CD14-positive monocyte (primary cell): ENCODE data around the gene DES. TPM values are rescaled to one million over a fixed set of nuclear protein-coding genes. Genes with fewer than 3 reads are reported as not detected.

Experiments
- DNase-seq, 3 donors: peaks; one replicate each; pipeline ENCODE4 v3.0.0-alpha.2; 2011 to 2022
- H2AFZ ChIP-seq: 2 replicates; pipeline ENCODE4 v1.6.0; 2012; ENCODE audit warnings: mild to moderate bottlenecking, low read depth, low read length, inconsistent platforms; ENCODE audit not compliant: insufficient read depth, poor library complexity, severe bottlenecking
- H3K27ac ChIP-seq, 2 donors: 1 replicate in 1 of 2; 2 replicates in 1 of 2; pipeline ENCODE4 v1.5.1; 2012 to 2013; ENCODE audit warnings: low read length in 2 of 2, control low read depth in 1 of 2, inconsistent platforms in 1 of 2, low read depth in 1 of 2, mild to moderate bottlenecking in 1 of 2
- H3K27me3 ChIP-seq, 2 donors: one replicate each; pipeline versions ENCODE4 v1.6.0 to v1.6.1; 2011 to 2013; ENCODE audit warnings: low read length in 2 of 2; ENCODE audit not compliant: control insufficient read depth in 2 of 2, insufficient read depth in 2 of 2
- H3K36me3 ChIP-seq, 2 donors: replicated peaks in 1 of 2; 1 replicate in 1 of 2; 2 replicates in 1 of 2; pipeline versions ENCODE4 v1.5.1 to v1.6.1; 2012 to 2013; ENCODE audit warnings: low read length in 2 of 2, control low read depth in 1 of 2, inconsistent platforms in 1 of 2, mild to moderate bottlenecking in 1 of 2; ENCODE audit not compliant: insufficient read depth in 2 of 2, control insufficient read depth in 1 of 2
- H3K4me1 ChIP-seq, 2 donors: 1 replicate in 1 of 2; 2 replicates in 1 of 2; pipeline versions ENCODE4 v1.5.1 to v1.6.1; 2012 to 2013; ENCODE audit warnings: low read length in 2 of 2, control low read depth in 1 of 2, inconsistent platforms in 1 of 2, mild to moderate bottlenecking in 1 of 2, moderate library complexity in 1 of 2; ENCODE audit not compliant: insufficient read depth in 2 of 2, control insufficient read depth in 1 of 2
- H3K4me2 ChIP-seq: replicated peaks from 2 replicates; pipeline ENCODE3; 2012; ENCODE audit warnings: low read length, moderate library complexity, mild to moderate bottlenecking; ENCODE audit not compliant: poor library complexity, severe bottlenecking; ENCODE audit errors: extremely low read depth
- H3K4me3 ChIP-seq, 3 experiments: fragments of 200-600 bp in 1 of 3; sonication (generic) in 1 of 3; replicated peaks in 1 of 3; 1 replicate in 2 of 3; 2 replicates in 1 of 3; pipeline ENCODE4 v1.5.1; 2011 to 2013; ENCODE audit warnings: low read length in 3 of 3, mild to moderate bottlenecking in 3 of 3, control low read depth in 2 of 3, low read depth in 2 of 3, inconsistent platforms in 1 of 3, moderate library complexity in 1 of 3
- H3K79me2 ChIP-seq: 2 replicates; pipeline ENCODE4 v1.6.0; 2012; ENCODE audit warnings: mild to moderate bottlenecking, control low read depth, inconsistent platforms, low read length, moderate library complexity; ENCODE audit not compliant: insufficient read depth
- H3K9ac ChIP-seq: 2 replicates; pipeline ENCODE4 v1.6.0; 2017; ENCODE audit warnings: low read length, mild to moderate bottlenecking; ENCODE audit not compliant: insufficient read depth, poor library complexity, severe bottlenecking
- H3K9me3 ChIP-seq, 2 donors: replicated peaks in 1 of 2; 1 replicate in 1 of 2; 2 replicates in 1 of 2; pipeline versions ENCODE4 v1.5.1 to v1.6.1; 2012 to 2013; ENCODE audit warnings: low read length in 2 of 2, control low read depth in 1 of 2; ENCODE audit not compliant: control insufficient read depth in 1 of 2, insufficient read depth in 1 of 2
- H4K20me1 ChIP-seq: 2 replicates; pipeline ENCODE4 v1.6.0; 2012; ENCODE audit warnings: mild to moderate bottlenecking, low read length, control low read depth, moderate library complexity; ENCODE audit not compliant: insufficient read depth
- H3K27ac Mint-ChIP-seq, 7 donors: one replicate each; pipeline ENCODE4 v1.8.0; 2020; ENCODE audit warnings: mild to moderate bottlenecking in 7 of 7, mixed read lengths in 7 of 7, moderate library complexity in 6 of 7, inconsistent platforms in 2 of 7
- H3K27me3 Mint-ChIP-seq, 3 donors: one replicate each; pipeline ENCODE4 v1.8.0; 2021 to 2022; ENCODE audit warnings: low read depth in 3 of 3, mild to moderate bottlenecking in 3 of 3, mixed read lengths in 3 of 3, moderate library complexity in 3 of 3, inconsistent platforms in 1 of 3
- H3K36me3 Mint-ChIP-seq, 2 donors: one replicate each; pipeline ENCODE4 v1.8.0; 2020; ENCODE audit warnings: mixed read lengths in 2 of 2, inconsistent platforms in 1 of 2, mild to moderate bottlenecking in 1 of 2
- H3K4me1 Mint-ChIP-seq: one replicate; pipeline ENCODE4 v1.8.0; 2020; ENCODE audit warnings: mild to moderate bottlenecking, mixed read lengths
- H3K4me3 Mint-ChIP-seq, 2 donors: one replicate each; pipeline ENCODE4 v1.8.0; 2020; ENCODE audit warnings: mild to moderate bottlenecking in 2 of 2, mixed read lengths in 2 of 2, moderate library complexity in 1 of 2
- H3K9me3 Mint-ChIP-seq, 7 donors: one replicate each; pipeline ENCODE4 v1.8.0; 2020 to 2022; ENCODE audit warnings: mixed read lengths in 7 of 7, mild to moderate bottlenecking in 6 of 7, moderate library complexity in 6 of 7, inconsistent platforms in 2 of 7
- CTCF ChIP-seq: fragments of 200-600 bp; IDR thresholded peaks from one replicate; pipeline ENCODE4 v1.8.0; 2022; ENCODE audit warnings: antibody characterized with exemption, mild to moderate bottlenecking
- WGBS: methylation state at CpG from one replicate; pipeline ENCODE4 v1.1.5; 2013; ENCODE audit warnings: missing lambda C conversion rate; ENCODE audit not compliant: insufficient coverage; 5-methylcytosine and 5-hydroxymethylcytosine counted together
- intact Hi-C, 2 donors: fragments of 100-400 bp; cut with micrococcal nuclease; formaldehyde crosslinking; loops; one replicate each; pipeline versions ENCODE4 v1.15.0 to v1.15.1; 2023
- polyA plus RNA-seq, 3 donors: library from polyadenylated mRNA; depleted of rRNA in 1 of 3; unstranded in 2 of 3; stranded (reverse) in 1 of 3; fragments of 300-500 nt in 2 of 3; fragments of >200 nt in 1 of 3; fragmentation: Illumina TruSeq in 2 of 3; gene quantifications; 1 replicate in 2 of 3; 2 replicates in 1 of 3; pipeline ENCODE4 v1.2.3, GENCODE V29; 2012 to 2021

The DES gene
- polyA plus RNA-seq, 3 donors = 2.4 to 4.0 (median 2.4) TPM

DNA sequence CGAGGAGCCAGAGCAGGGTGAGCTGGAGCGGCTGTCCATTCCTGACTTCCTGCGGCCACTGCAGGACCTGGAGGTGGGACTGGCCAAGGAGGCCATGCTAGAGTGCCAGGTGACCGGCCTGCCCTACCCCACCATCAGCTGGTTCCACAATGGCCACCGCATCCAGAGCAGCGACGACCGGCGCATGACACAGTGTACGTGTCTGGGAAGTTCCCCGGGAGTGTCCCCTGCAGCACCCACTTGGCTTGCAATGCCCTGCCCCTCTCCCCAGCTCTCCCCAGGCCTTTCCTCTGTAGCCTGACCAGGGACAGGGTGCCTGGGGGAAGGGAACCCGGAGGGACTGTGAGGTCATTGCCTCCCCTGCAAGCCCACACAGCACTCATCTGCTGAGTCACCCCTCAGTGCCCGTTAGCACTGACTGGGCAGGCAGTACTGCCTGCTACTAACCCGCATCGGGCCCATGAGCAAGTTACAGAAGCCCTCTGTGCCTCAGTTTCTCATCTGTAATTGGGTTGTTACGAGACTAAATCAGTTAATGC is 51.1 kb downstream of the DES start:
- TF ChIP-seq CTCF = no peak
- H3K4me3 ChIP-seq = no peak overlapping the region
- WGBS = 91% methylated on average over 13 of the region's 16 CpGs

GRCh38 chr2:219470429-219470828 is 52.3 kb downstream of the DES start:
- TF ChIP-seq CTCF = no peak

More for the DNA sequence above, 51.1 kb downstream of the DES start:
- Histone ChIP-seq H3K9me3 (no peaks in the 10 kb centered on the region), H4K20me1 (no peaks in the 10 kb centered on the region), H3K27me3 (no peaks in the 10 kb centered on the region), H3K36me3 (no peaks in the 10 kb centered on the region), H3K4me2 (no peak overlapping the region), H3K27ac (no peak overlapping the region), H3K9ac (no peak overlapping the region), H2AFZ (no peak overlapping the region), H3K79me2 (no peaks in the 10 kb centered on the region), H3K4me1 (no peaks in the 10 kb centered on the region)
- H3K27me3 Mint-ChIP-seq = peaks cover 3 to 6% (median 5%) of the 10 kb centered on the region in 3 donors
- no peak overlapping the region for H3K27ac Mint-ChIP-seq
- no peak for DNase-seq
- no peak overlapping the region for H3K4me3 Mint-ChIP-seq
- no peaks in the 10 kb centered on the region for H3K4me1 Mint-ChIP-seq
- intact Hi-C loops = no loop called here
- H3K36me3 Mint-ChIP-seq = no peaks in the 10 kb centered on the region
- peaks cover 0 to 2% (median 0%) of the 10 kb centered on the region in 7 donors for H3K9me3 Mint-ChIP-seq

More at GRCh38 chr2:219470429-219470828, 52.3 kb downstream of the DES start:
- H3K9me3 ChIP-seq = no peaks in the 10 kb centered on the region
- no peak overlapping the region for H3K4me2 ChIP-seq
- intact Hi-C loops = no loop called here
- no peak overlapping the region for H3K27ac Mint-ChIP-seq
- no peaks in the 10 kb centered on the region for H3K4me1 ChIP-seq
- H4K20me1 ChIP-seq = no peaks in the 10 kb centered on the region
- no peak overlapping the region for H3K4me3 Mint-ChIP-seq
- peaks cover 0 to 2% (median 0%) of the 10 kb centered on the region in 7 donors for H3K9me3 Mint-ChIP-seq
- no peak overlapping the region for H3K27ac ChIP-seq
- H3K27me3 Mint-ChIP-seq = peaks cover 5 to 8% (median 6%) of the 10 kb centered on the region in 3 donors
- no peaks in the 10 kb centered on the region for H3K4me1 Mint-ChIP-seq
- no peak for DNase-seq
- H3K36me3 Mint-ChIP-seq = no peaks in the 10 kb centered on the region
- H3K9ac ChIP-seq = no peak overlapping the region
- 100% methylated on average over 1 of the region's 4 CpGs for WGBS
- no peaks in the 10 kb centered on the region for H3K27me3 ChIP-seq
- no peaks in the 10 kb centered on the region for H3K79me2 ChIP-seq
- no peak overlapping the region for H2AFZ ChIP-seq
- no peak overlapping the region for H3K4me3 ChIP-seq
- no peaks in the 10 kb centered on the region for H3K36me3 ChIP-seq
